NCI-H526 treated with DMSO at 0.1 percent for 48 hours (cell line): Measurements from ENCODE around the gene STAG3.
"Not testable (repeated sequence)": the region's sequence is repeated elsewhere in the genome, so short reads cannot be mapped to it uniquely, and the experiment has no call there.

Experiments used
- DNase-seq: peaks from one replicate; lab custom pipeline; 2025; lab: John Stamatoyannopoulos, UW

STAG3 gene

GRCh38 chr7:100257017-100257416 lies 79.3 kb downstream of the STAG3 start:
- DNase-seq, result no peak

GRCh38 chr7:100259984-100260383 lies 82.3 kb downstream of the STAG3 start:
- DNase-seq, result not testable (repeated sequence)

- DNase-seq, result not testable (repeated sequence)
Measured at GRCh38 chr7:100262896-100263295, 85.2 kb downstream of the STAG3 start.
